NCI-H1417 treated with DMSO at 0.1 percent for 48 hours (cell line): Measurements from ENCODE around the gene NUP205.
A peak's percentile ranks its signal among the peaks of the same experiment; 100 is the strongest.

Experiments
- DNase-seq: peaks from one replicate; lab custom pipeline; 2025; lab: John Stamatoyannopoulos, UW

NUP205 gene

DNA sequence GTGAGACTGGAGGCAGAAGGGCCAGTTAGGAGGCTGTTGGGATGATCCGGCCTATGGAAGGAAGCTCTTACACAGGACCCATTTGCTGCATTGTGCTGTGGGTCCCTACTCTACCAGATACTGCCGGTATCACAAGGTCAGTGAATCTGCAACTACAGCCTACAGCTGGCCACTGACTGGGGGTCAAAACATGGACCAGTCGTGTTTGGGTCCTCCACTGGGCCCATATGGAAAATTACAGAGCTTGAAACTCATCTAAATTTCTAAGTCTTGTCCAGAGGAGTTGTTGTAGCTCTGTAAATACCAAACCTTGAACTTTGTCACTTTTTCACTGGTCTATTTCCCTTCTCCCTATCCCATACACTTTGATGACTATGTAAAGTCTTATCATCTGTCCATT lies 5.6 kb upstream of the NUP205 start:
- DNase-seq: no peak

DNA sequence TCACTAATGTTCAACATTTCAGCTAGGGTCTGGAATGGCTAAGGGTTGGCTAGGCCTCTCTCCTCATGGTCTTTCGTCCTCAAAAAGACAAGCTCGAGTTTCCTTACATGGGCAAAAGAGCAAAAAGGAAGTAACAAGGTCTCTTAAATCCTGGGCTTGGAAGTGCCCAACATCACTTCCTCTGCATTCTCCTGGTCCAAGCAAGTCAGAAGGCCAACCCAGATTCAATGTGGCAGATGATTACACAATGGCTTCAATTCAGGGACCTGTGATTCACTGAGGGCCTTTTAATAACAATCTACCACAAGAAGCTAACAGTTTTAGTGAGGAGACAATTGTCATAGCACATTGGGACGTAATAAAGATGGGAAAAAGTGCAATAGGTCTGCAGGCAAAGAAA lies 4.4 kb upstream of the NUP205 start:
- DNase-seq: no peak

DNA sequence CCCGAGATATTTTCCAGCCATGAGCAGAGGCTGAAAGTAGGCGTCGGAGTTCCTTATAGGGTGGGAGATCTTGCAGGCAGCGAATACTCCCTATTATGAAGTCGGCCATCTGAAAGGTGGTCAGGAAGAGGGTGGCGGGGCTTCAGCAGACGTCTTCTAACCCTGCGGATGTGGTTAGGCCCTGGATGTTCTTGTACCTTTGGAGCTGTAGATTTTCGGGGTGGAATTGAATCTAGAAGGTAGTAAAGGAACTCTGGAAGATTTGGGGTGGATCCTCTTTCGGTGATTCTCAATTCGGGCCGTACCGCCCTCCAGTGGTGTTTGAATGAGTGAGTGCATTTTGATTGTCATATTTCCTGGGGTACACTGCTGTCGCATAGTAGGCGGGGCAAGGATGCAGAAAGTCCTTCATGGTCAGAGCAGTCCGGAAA lies 635 bp downstream of the NUP205 start:
- DNase-seq: peak; percentile 2

DNA sequence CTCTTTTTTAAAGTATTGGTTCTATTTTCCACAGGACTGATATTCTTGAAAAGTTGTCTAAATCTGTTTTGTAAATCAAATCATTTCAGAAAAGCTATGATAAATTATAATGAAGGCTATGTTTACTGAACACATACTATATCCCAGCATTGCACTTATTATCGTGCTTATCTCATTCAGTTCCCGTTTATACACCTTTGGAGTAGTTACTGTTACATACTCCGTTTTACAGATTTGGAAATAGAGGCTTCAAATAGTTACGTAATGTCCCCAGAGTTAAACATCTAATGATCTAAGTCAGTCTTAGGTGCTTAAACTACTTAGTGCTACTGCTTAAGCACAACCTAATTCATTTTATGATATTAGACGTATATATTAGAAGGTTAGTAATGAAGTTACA lies 1.2 kb downstream of the NUP205 start:
- no peak for DNase-seq

DNA sequence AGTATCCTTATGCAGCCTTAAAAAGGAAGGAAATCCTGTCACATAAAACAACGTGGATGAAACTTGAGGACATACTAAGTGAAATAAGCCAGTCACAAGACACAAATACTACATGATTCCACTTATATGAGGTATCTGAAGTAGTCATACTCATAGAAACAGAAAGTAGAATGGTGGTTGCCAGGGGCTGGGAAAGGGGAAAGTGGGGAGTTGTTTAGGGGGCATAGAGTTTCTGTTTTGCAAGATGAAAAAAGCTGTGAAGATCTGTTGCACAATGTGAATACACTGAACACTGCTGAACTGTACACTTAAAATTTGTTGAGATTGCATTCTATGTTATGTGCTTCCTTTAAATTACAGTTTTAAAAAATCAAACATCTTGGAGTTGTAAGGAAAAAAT lies 2.9 kb downstream of the NUP205 start:
- no peak for DNase-seq

DNA sequence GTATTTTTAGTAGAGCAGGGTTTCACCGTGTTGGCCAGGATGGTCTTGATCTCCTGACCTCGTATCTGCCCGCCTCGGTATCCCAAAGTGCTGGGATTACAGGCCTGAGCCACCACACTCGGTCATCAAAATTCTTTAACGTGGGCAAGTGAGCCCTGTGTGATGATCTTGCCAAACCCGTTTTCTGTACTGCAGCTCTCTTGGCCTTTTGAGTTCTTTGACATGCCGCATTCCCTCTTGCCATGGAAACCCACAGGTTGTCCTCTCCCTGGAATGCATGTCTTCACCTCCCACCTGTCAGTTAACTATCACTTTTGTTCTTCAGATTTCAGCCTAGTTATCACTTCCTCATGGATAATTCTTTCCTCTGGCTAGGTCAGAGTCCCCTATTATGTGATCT lies 5.0 kb downstream of the NUP205 start:
- DNase-seq: no peak

DNA sequence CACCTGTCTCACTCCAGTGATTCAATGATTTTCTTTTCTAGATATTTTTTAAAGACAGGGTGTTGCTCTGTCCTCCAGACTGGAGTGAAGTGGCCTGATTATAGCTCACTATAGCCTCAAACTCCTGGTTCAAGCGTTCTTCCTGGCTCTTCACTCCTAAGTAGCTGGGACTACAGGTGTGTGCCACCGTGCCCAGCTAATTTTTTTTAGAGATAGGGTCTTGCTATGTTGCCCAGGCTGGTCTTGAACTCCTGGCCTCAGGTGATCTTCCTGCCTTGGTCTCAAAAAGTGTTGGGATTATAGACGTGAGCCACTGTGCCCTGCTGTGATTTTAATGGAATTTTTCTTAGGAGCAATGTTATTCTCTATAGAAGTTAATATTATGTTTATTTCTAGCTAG lies 14.1 kb downstream of the NUP205 start:
- DNase-seq: no peak

DNA sequence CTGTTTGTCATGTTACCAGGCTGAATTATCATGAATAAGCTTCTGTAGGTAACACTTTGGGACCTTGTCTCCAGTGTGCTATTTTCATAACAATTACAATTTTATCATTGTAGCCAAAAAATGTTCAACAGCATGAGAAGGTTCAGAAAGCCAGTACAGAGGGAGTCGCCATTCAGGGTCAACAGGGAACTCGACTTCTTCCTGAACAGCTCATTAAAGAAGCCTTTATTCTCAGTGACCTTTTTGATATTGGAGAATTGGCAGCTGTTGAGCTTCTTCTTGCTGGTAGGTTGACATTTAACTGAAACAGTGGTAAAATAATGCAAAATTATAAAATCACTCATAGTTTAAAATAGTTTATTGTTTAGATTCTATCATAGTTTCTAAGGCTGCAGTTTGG lies 15.8 kb downstream of the NUP205 start:
- DNase-seq: no peak

DNA sequence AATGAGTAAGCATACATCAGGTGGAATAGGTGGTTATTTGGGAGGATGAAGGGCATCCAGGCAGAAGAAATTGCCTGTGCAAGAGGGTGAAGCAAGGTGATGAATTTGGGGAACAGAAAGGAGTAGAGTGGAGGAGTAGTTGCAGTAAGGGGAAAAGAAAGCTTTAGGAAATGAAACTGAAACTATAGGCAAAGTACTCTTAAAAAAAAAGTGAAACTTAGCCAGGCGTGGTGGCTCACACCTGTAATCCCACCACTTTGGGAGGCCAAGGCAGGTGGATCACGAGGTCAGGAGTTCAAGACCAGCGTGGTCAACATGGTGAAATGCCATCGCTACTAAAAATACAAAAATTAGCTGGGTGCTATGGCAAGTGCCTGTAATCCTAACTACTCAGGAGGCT lies 17.6 kb downstream of the NUP205 start:
- DNase-seq: no peak

DNA sequence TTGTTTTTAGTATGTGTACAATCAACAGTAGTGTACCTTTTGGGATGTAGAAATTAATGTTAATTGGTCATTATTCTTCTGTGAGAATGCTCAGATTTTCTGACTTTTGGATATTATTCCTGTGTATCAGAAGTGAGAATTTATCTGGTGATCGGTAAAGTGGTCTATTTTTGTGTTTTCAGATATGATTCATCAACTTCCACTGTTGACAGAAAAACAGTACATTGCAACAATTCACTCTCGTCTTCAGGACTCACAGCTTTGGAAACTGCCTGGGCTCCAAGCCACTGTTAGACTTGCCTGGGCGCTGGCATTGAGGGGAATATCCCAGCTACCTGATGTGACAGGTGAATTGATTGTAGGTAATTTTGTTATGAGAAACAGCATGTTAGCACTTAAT lies 20.9 kb downstream of the NUP205 start:
- no peak for DNase-seq

DNA sequence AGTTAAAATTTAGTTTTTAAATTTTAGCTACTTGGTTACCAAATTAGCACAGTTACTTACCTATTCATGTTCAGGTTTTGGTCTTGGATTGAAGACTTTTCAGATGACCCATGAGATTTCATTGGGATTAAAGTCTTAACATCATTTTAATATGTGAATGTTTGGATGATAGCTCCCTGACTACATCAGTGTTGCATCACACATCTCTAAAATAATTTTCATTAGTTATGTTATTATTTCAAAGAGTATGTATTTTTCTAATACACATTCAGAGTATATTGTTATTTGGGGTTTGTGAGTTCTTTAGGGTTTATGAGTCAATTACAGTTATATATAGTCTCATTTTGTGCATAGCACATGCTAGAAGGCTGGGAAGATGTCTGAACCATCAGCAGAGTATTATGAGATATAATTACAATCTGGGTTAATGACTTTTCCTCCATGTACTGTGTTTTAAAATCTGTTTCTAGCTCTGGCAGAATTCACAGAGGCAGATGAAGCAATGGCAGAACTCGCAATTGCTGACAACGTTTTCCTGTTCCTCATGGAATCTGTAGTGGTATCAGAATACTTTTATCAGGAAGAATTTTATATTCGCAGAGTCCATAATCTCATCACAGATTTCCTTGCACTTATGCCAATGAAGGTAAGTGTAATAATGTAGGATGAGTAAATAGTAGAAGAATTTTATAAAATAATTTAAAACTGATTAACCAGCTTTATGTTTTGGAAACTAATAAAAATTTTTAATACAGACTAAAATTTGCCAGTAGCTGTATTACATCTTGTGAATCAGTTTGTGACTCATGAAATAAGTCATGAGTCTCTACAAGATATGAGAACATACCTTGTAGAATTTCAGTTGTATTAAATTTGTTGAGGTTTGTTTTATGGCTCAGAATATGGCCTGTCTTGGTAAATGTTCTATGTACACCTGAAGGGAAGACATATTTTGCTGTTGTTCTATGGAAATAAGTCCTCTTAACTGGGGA lies 26.9 kb downstream of the NUP205 start:
- DNase-seq: no peak

DNA sequence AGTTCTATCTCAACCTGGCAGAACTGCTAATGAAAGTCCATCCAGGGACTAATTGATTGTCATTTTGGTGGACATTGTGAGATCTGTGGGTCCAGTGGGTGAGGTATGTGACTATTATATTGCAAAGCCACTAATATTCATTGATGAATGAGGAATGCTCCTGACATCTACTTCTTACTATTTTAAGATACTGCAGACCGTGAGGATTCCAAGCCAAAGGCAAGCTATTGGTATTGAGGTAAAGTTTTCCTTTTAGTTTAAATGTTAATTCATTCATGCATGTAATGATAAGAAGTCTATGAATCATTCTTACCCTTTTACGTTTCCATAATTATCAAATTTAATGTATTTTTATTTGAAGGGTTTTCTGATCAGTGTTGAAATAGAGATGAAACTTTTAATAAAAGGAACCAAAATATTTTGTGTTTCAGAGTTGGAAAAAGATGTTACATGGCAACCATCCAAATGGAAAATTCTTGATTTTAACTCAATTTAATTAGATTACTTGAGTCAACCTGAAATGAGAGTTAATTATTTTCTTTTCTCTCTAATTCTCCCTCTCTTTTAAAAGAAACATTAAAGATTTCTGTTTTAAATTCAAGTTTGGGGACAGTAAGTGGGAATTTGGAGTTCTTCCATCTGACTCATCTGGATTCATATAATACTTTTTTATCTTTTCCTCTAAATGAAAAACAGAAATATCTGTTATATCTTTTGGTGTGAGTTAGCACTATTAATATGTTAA lies 39.6 kb downstream of the NUP205 start:
- no peak for DNase-seq

DNA sequence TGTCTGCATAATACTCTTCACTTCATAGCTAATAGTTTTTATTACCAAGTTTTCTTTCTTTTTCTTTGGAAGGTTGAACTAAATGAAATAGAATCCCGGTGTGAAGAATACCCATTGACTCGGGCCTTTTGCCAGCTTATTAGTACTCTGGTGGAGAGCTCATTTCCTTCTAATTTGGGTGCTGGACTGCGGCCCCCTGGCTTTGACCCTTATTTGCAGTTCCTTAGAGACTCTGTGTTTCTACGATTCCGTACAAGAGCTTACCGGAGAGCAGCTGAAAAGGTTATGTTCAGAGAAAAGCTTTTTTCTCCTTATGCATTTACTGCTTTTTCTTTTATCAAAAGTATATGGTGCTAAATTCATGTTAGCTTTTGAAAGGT lies 40.2 kb downstream of the NUP205 start:
- no peak for DNase-seq

DNA sequence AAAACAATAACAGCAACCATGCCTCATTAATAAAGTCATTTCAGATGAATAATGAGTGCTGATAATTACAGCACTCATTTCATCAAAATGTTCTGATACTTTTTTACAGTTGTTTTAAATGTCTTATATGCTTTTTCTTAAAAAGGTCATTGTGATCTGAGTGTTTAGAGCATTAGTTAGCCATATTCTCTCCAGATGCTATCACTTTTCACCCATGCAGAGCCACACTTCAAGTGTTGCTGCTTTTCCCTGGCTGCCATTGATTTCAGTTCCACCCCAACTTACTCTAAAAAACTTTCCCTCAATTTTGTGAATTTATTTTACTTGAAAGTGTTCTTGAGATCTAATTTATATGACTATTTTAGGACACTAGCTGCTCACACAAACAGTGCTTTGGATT lies 41.8 kb downstream of the NUP205 start:
- DNase-seq: no peak

DNA sequence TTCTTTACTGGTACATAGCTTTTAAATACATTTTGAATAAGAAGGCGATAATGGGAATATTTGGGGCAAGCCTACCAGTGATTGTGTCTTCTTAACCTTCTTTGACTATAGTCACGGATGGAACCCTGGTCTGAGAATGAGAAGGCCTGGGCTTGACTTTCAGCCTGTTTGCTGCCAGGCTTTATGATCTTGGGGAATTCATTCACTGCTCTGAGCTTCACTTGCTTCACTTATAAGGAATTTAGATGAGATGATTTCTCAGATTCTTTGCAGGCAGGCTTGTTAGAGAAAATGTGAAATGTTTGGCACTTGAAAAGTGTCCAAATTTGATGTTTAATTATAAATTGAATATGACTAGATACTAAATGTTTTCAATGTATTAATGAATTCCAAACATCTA lies 42.5 kb downstream of the NUP205 start:
- no peak for DNase-seq

DNA sequence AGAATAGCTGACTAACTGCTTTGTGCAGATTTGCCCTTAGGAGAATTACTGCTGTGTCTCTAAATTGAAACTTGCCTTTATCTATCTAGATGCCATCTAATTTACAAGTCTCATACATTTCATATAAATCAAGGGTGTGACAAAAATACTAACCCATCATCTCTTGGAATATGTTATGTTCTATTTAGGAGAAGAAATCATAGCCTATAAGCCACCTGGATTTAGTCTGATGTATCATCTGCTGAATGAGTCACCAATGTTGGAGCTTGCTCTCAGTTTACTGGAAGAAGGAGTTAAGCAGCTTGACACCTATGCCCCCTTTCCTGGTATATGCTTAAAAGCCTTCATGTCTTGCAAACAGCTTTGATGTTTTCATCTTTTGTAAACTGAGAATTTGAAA lies 43.5 kb downstream of the NUP205 start:
- DNase-seq: no peak

DNA sequence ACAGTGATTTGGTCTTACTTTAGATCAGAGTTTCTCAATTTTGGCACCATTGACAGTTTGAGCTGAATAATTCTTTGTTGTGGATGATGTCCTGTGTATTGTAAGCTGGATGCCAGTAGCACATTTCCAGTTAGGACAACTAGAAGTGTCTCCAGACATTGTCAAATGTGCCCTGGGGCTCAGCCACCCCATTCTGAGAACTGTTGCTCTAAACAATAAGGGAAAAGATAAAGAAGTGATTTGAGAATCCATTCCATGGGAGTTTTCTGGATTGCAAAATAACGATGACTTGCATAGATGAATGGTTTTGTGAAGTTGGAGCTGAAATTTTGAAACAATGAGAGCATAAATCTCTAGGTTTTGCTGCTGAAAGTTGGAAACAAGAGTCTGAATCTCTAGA lies 44.6 kb downstream of the NUP205 start:
- DNase-seq: no peak

DNA sequence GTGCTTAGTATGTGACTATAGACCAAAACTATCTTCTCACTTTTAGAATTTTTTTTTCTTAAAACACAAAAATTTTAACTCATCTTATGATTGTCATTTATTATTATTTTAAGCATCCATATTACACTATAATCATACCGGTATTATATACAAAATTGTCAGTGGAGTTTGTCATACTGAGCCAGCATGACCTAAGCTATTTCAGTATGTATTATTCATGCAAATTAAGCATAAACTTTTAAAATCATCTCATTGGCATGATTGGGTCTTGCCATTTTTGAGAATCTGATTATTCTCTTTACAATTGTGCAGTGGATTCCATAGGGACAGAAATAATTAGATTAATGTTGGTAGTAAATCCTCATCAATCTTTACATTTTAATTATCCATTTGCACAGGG lies 58.4 kb downstream of the NUP205 start:
- DNase-seq: no peak

DNA sequence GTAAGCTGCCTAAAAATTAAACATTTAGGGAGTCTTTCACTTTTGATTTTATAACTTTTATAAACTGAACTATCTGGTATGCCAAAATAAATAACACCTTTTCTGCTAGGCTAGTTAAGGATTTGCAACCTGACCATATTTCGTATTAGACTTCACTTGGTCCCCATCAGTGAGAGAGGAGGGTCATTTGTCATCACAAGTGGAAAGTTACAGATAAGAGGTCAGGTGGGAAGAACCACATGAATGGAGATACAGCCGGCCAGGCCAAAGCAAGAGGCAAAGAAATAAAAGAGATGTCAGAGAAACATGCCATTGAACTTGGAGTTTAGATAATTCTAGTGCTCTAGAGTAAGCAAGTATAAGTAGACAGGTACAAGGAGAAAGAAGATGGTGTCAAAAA lies 60.1 kb downstream of the NUP205 start:
- no peak for DNase-seq

DNA sequence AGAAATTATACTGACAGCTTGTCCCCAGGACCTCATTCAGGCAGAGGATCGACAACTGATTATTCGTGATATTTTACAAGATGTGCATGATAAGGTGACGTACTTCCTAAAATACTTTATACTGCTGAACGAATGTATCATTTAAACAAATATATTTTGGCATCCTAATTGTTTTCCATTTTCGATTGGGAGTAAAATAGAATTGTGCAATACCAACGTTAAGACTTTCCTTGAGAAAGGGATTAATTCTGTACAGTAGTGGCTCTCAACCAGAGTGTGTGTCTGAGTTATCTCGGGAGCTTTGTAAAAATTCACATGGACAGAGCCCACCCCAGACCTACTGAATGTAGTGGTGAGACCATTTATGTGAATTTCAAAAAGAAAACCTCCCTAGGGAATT lies 60.8 kb downstream of the NUP205 start:
- no peak for DNase-seq

DNA sequence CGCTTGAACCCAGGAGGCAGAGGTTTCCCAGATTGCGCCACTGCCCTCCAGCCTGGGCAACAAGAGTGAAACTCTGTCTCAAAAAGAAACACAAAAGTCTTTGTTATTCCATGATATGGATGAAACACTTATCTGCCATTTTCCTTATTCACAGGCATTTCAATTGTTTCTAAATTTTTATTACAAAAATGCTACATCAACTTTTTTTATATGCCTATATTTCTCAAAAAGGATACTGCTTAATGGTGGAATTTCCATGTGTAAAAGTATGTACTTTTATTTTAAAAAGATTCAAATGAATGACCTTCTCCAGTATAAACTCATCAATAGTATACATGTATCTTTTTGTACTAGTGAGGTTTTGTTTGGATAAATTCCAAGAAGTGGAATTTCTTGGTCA lies 62.7 kb downstream of the NUP205 start:
- no peak for DNase-seq

DNA sequence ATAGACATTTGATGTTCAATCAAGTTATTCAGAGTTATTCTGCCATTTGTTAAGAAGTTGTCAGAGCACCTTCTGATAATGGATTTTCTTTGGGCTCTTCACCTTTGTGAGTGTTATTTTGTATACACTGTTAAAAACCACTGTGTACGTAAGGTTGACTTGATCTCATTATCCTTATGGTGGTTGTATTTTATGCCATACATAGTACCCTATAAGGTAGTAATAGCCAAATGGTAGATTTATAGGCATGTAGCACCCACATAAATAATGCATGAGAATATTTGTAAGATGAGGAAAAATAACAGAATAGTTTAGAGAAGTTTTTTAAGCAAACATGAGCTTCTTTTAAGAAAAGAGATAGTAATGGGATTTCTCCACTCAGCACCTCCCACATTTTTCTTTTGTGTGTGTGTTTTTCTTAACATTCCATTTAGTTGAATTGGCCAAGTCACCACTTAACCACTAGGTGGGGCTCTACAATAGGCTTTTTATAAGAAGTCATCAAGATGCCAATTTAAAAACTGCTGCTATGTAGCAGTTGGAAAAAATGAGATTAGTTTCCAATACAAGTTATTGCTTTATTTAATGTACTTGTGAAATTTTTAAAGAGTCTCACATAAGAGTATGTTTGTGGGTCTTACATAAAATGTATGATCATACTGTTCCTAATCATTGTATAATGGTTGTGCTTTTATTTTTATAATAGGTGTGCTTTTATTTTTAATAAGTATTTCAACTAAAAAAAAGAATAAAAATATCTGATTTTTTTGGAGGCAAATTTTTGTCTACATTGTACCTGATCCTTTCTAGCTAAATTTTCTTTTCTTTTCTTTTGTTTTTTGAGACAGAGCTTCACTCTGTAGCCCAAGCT lies 63.5 kb downstream of the NUP205 start:
- peak; percentile 66 for DNase-seq
